Tibial nerve (tissue), 4 donors: ENCODE measurements around the gene PSENEN. TPM values are rescaled to one million over a fixed set of nuclear protein-coding genes. Genes with fewer than 3 reads are reported as not detected.

Experiments used
- DNase-seq, 2 donors: peaks; one replicate each; pipeline ENCODE4 v3.0.0-alpha.2; 2019; ENCODE audit warnings: low spot score in 2 of 2
- H3K27ac ChIP-seq, 4 donors: fragments of 200-600 bp; sonication (generic) in 3 of 4; one replicate each; pipeline ENCODE4 v1.5.1; 2017 to 2019; ENCODE audit warnings: mild to moderate bottlenecking in 1 of 4
- H3K27me3 ChIP-seq, 2 donors: fragments of 200-600 bp; sonication (generic) in 1 of 2; one replicate each; pipeline versions ENCODE4 v1.5.1 to v1.6.0; 2017 to 2019
- H3K36me3 ChIP-seq, 3 donors: fragments of 200-600 bp; sonication (generic); one replicate each; pipeline ENCODE4 v1.5.1; 2018 to 2019
- H3K4me1 ChIP-seq, 4 donors: fragments of 200-600 bp; sonication (generic) in 3 of 4; one replicate each; pipeline ENCODE4 v1.5.1; 2017 to 2019
- H3K4me3 ChIP-seq, 4 donors: fragments of 200-600 bp; sonication (generic) in 3 of 4; one replicate each; pipeline ENCODE4 v1.5.1; 2017 to 2019; ENCODE audit warnings: mild to moderate bottlenecking in 1 of 4, moderate library complexity in 1 of 4
- H3K9me3 ChIP-seq, 4 donors: fragments of 200-600 bp; sonication (generic) in 3 of 4; one replicate each; pipeline ENCODE4 v1.5.1; 2017 to 2019
- CTCF ChIP-seq, 5 experiments: fragments of 200-600 bp in 3 of 5; fragments of 450-650 bp in 2 of 5; sonication (generic) in 3 of 5; IDR thresholded peaks; one replicate each; pipeline ENCODE4 v1.5.1; 2016 to 2019; ENCODE audit warnings: antibody characterized with exemption in 5 of 5, mild to moderate bottlenecking in 3 of 5, moderate library complexity in 2 of 5
- EP300 ChIP-seq, 2 donors: sonication (generic); formaldehyde crosslinking; IDR thresholded peaks; one replicate each; pipeline ENCODE4 v1.6.1; 2017; ENCODE audit warnings: antibody characterized with exemption in 2 of 2, mild to moderate bottlenecking in 1 of 2
- POLR2A ChIP-seq, 2 donors: fragments of 450-650 bp; IDR thresholded peaks; one replicate each; pipeline ENCODE4 v1.6.1; 2017; ENCODE audit warnings: antibody characterized with exemption in 2 of 2, mild to moderate bottlenecking in 2 of 2, moderate library complexity in 2 of 2
- WGBS, 2 donors: methylation state at CpG; one replicate each; pipeline ENCODE4 v1.1.5; 2018; 5-methylcytosine and 5-hydroxymethylcytosine counted together
- total RNA-seq, 4 donors: library from RNA; depleted of rRNA; stranded (reverse); fragments of >200 nt; gene quantifications; one replicate each; pipeline ENCODE4 v1.1.0, GENCODE V29; 2016

The PSENEN gene
- total RNA-seq, 4 donors from 2014 or later = 33.1 to 46.7 (median 40.3) TPM

GRCh38 chr19:35719402-35720162 is 25.9 kb upstream of the PSENEN start:
- Histone ChIP-seq H3K27ac (peak overlapping the region in 1 of 4 donors; percentile 94), H3K9me3 (no peaks in the 10 kb centered on the region), H3K27me3 (no peaks in the 10 kb centered on the region), H3K36me3 (peaks cover 0 to 51% (median 28%) of the 10 kb centered on the region in 3 donors), H3K4me3 (peak overlapping the region in 2 of 4 donors; percentile 64 to 71), H3K4me1 (peaks cover 0 to 46% (median 23%) of the 10 kb centered on the region in 4 donors)
- TF ChIP-seq POLR2A (IDR thresholded peaks at IDR 0.05) (no peak), EP300 (IDR thresholded peaks at IDR 0.05) (no peak), CTCF (IDR thresholded peaks at IDR 0.05) (no peak)
- no peak for DNase-seq
- 81 to 83% methylated on average over 23 to 32 of the region's 32 CpGs for WGBS, 2 donors

GRCh38 chr19:35720163-35720524 is 25.3 kb upstream of the PSENEN start:
- no peaks in the 10 kb centered on the region for H3K27me3 ChIP-seq
- peaks cover 0 to 44% (median 21%) of the 10 kb centered on the region in 4 donors for H3K4me1 ChIP-seq
- H3K27ac ChIP-seq = no peak overlapping the region
- peaks cover 0 to 56% (median 34%) of the 10 kb centered on the region in 3 donors for H3K36me3 ChIP-seq
- no peak overlapping the region for H3K4me3 ChIP-seq
- no peak for TF ChIP-seq CTCF (IDR thresholded peaks at IDR 0.05)
- no peak for TF ChIP-seq POLR2A (IDR thresholded peaks at IDR 0.05)
- no peak for TF ChIP-seq EP300 (IDR thresholded peaks at IDR 0.05)
- H3K9me3 ChIP-seq = no peaks in the 10 kb centered on the region
- no peak for DNase-seq
- WGBS, 2 donors = 86 to 88% methylated on average over 9 of the region's 9 CpGs

- WGBS, 2 donors = 78 to 92% methylated on average over 6 to 17 of the region's 17 CpGs
- H3K4me3 ChIP-seq = no peak overlapping the region
- no peaks in the 10 kb centered on the region for H3K27me3 ChIP-seq
- peaks cover 3 to 61% (median 39%) of the 10 kb centered on the region in 3 donors for H3K36me3 ChIP-seq
- no peaks in the 10 kb centered on the region for H3K9me3 ChIP-seq
- DNase-seq = no peak
- peaks cover 0 to 39% (median 17%) of the 10 kb centered on the region in 4 donors for H3K4me1 ChIP-seq
- TF ChIP-seq CTCF (IDR thresholded peaks at IDR 0.05) (no peak), EP300 (IDR thresholded peaks at IDR 0.05) (no peak), POLR2A (IDR thresholded peaks at IDR 0.05) (no peak)
- no peak overlapping the region for H3K27ac ChIP-seq
Observed at GRCh38 chr19:35720648-35721047, 24.8 kb upstream of the PSENEN start.

- 92% methylated on average over 14 to 16 of the region's 16 CpGs for WGBS, 2 donors
- Histone ChIP-seq H3K9me3 (no peaks in the 10 kb centered on the region), H3K36me3 (peaks cover 5 to 68% (median 46%) of the 10 kb centered on the region in 3 donors), H3K27ac (no peak overlapping the region), H3K4me1 (peaks cover 0 to 32% (median 10%) of the 10 kb centered on the region in 4 donors), H3K27me3 (no peaks in the 10 kb centered on the region), H3K4me3 (no peak overlapping the region)
- TF ChIP-seq EP300 (IDR thresholded peaks at IDR 0.05) (no peak), POLR2A (IDR thresholded peaks at IDR 0.05) (no peak), CTCF (IDR thresholded peaks at IDR 0.05) (no peak)
- DNase-seq = no peak
Observed at GRCh38 chr19:35721374-35721773, 24.1 kb upstream of the PSENEN start.

GRCh38 chr19:35722461-35722860 is 23.0 kb upstream of the PSENEN start:
- no peak for DNase-seq
- Histone ChIP-seq H3K27me3 (no peaks in the 10 kb centered on the region), H3K36me3 (peaks cover 5 to 79% (median 53%) of the 10 kb centered on the region in 3 donors)

More at GRCh38 chr19:35722461-35722860, 23.0 kb upstream of the PSENEN start:
- 93 to 94% methylated on average over 11 to 14 of the region's 14 CpGs for WGBS, 2 donors
- peaks cover 0 to 31% (median 10%) of the 10 kb centered on the region in 4 donors for H3K4me1 ChIP-seq
- H3K27ac ChIP-seq = no peak overlapping the region
- H3K9me3 ChIP-seq = no peaks in the 10 kb centered on the region
- H3K4me3 ChIP-seq = no peak overlapping the region
- no peak for TF ChIP-seq CTCF (IDR thresholded peaks at IDR 0.05)
- no peak for TF ChIP-seq EP300 (IDR thresholded peaks at IDR 0.05)
- no peak for TF ChIP-seq POLR2A (IDR thresholded peaks at IDR 0.05)
